IgD-negative memory B cell (primary cell): ENCODE measurements around the gene HAGHL. TPM values are rescaled to one million over a fixed set of nuclear protein-coding genes. Genes with fewer than 3 reads are reported as not detected.

Source experiments
- H3K27ac Mint-ChIP-seq, 3 donors: one replicate each; pipeline ENCODE4 v1.8.0; 2020 to 2022; ENCODE audit warnings: mild to moderate bottlenecking in 3 of 3, mixed read lengths in 3 of 3, moderate library complexity in 1 of 3
- H3K27me3 Mint-ChIP-seq: one replicate; pipeline ENCODE4 v1.8.0; 2021; ENCODE audit warnings: mixed read lengths
- H3K36me3 Mint-ChIP-seq: one replicate; pipeline ENCODE4 v1.8.0; 2020; ENCODE audit warnings: mild to moderate bottlenecking, mixed read lengths
- H3K4me1 Mint-ChIP-seq, 3 donors: one replicate each; pipeline ENCODE4 v1.8.0; 2020 to 2022; ENCODE audit warnings: mixed read lengths in 3 of 3, mild to moderate bottlenecking in 1 of 3
- H3K4me3 Mint-ChIP-seq, 4 donors: one replicate each; pipeline ENCODE4 v1.8.0; 2020 to 2022; ENCODE audit warnings: mild to moderate bottlenecking in 4 of 4, mixed read lengths in 4 of 4, moderate library complexity in 3 of 4
- H3K9me3 Mint-ChIP-seq, 3 donors: one replicate each; pipeline ENCODE4 v1.8.0; 2020 to 2021; ENCODE audit warnings: mixed read lengths in 3 of 3, mild to moderate bottlenecking in 1 of 3
- polyA plus RNA-seq: library from polyadenylated mRNA; unstranded; fragments of 300-500 nt; fragmentation: Illumina TruSeq; gene quantifications from one replicate; pipeline ENCODE4 v1.2.3, GENCODE V29; 2021

The HAGHL gene
- polyA plus RNA-seq, 1 donor from 2014 or later: 10.0 TPM

- peak overlapping the region in 3 of 4 donors; percentile 61 to 87 (median 72) for H3K4me3 Mint-ChIP-seq
- H3K9me3 Mint-ChIP-seq: no peaks in the 10 kb centered on the region
- peak overlapping the region in 2 of 3 donors; percentile 87 to 95 for H3K27ac Mint-ChIP-seq
- no peaks in the 10 kb centered on the region for H3K36me3 Mint-ChIP-seq
- peaks cover 6 to 8% (median 8%) of the 10 kb centered on the region in 3 donors for H3K4me1 Mint-ChIP-seq
- peaks cover 12% of the 10 kb centered on the region for H3K27me3 Mint-ChIP-seq
Measured at GRCh38 chr16:718922-719321, 8.0 kb upstream of the HAGHL start.

DNA sequence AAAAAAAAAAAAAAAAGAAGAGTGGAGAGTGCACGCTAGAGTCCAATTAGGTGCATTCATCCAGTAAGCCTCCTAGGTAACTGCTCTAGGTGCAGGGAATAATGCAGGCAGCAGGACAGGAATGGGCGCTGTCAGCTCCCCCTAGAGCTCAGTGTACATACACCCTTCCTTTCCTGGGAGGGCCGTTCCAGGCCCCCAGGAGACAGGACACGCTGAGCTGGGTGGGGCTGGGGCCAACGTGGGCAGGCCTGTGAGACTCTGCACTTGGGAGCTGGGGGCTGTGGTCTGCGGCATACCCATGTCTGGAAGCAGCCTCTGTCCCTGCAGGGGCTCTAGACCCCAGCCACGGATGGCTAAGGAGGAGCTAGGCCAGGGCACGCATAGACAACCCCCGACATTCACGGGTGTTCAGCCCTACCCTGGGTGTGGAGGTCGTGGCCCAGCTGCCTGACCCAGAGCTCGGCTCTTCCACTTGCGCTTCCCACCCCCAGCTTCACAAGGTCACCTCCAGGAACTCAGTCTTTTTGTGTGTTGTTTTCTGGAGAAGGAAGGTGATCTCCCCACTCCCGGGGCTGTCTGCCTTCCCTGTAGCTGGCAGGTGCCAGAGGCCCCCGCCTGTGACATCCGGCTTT is 7.0 kb upstream of the HAGHL start:
- Mint-ChIP-seq H3K4me1 (peaks cover 6 to 8% (median 8%) of the 10 kb centered on the region in 3 donors), H3K4me3 (peak overlapping the region; percentile 79 to 93 (median 89)), H3K27ac (peak overlapping the region; percentile 65 to 95 (median 89)), H3K9me3 (no peaks in the 10 kb centered on the region), H3K27me3 (peaks cover 8% of the 10 kb centered on the region), H3K36me3 (no peaks in the 10 kb centered on the region)

GRCh38 chr16:720447-720989 is 6.4 kb upstream of the HAGHL start:
- peak overlapping the region; percentile 65 to 95 (median 89) for H3K27ac Mint-ChIP-seq
- H3K4me3 Mint-ChIP-seq: peak overlapping the region; percentile 79 to 93 (median 89)
- H3K4me1 Mint-ChIP-seq: peaks cover 6 to 10% (median 8%) of the 10 kb centered on the region in 3 donors
- no peaks in the 10 kb centered on the region for H3K36me3 Mint-ChIP-seq
- H3K9me3 Mint-ChIP-seq: no peaks in the 10 kb centered on the region
- H3K27me3 Mint-ChIP-seq: peaks cover 8% of the 10 kb centered on the region

DNA sequence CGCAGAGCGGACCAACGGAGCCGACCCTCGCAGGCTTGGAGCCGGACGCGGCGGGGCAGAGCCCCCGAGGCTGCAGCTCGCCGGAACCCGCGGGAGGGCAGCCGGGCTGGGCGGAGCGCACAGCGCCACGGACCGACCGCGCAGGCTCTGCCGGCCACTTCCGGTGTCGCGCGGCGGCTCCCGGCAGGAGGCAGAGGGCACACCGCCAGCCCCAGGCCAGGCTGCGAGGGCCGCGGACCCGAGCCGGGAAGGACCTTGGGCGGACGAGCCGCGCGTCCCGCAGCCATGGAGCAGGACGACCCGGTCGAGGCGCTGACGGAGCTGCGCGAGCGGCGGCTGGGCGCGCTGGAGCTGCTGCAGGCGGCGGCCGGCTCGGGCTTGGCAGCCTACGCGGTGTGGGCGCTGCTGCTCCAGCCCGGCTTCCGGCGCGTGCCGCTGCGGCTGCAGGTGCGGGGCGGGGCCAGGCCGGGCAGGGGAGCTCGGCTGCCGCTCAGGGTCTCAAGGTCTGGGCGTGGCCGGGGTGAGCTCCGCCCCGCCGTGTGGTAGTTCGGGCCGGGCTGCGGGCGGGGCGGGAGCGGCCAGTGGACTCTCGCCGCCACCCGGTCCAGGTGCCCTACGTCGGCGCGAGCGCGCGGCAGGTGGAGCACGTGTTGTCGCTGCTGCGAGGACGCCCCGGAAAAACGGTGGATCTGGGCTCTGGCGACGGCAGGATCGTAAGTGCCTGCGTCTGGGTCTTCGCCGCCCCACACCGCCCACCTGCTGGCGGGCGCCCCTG is 5.7 kb upstream of the HAGHL start, which contains the start of gene ANTKMT:
Gene ANTKMT, plus strand, starts transcription at position 157 of the 775 bp plus-strand sequence. Its CDS starts 129 bp downstream, at position 286.
- Mint-ChIP-seq H3K4me3 (peak within 1 kb of the TSS; percentile 79 to 93 (median 89)), H3K36me3 (no peaks in the 10 kb centered on the region), H3K9me3 (no peaks in the 10 kb centered on the region), H3K27ac (peak within 1 kb of the TSS; percentile 65 to 98 (median 89)), H3K27me3 (peaks cover 5% of the 10 kb centered on the region), H3K4me1 (peaks cover 6 to 10% (median 8%) of the 10 kb centered on the region in 3 donors)

- Mint-ChIP-seq H3K4me1 (peaks cover 6 to 10% (median 6%) of the 10 kb centered on the region in 3 donors), H3K4me3 (peak overlapping the region; percentile 30 to 81 (median 55)), H3K36me3 (no peaks in the 10 kb centered on the region), H3K9me3 (no peaks in the 10 kb centered on the region), H3K27ac (peak overlapping the region in 2 of 3 donors; percentile 63 to 98), H3K27me3 (no peaks in the 10 kb centered on the region)
Measured at GRCh38 chr16:721765-722540, 5.0 kb upstream of the HAGHL start.

DNA sequence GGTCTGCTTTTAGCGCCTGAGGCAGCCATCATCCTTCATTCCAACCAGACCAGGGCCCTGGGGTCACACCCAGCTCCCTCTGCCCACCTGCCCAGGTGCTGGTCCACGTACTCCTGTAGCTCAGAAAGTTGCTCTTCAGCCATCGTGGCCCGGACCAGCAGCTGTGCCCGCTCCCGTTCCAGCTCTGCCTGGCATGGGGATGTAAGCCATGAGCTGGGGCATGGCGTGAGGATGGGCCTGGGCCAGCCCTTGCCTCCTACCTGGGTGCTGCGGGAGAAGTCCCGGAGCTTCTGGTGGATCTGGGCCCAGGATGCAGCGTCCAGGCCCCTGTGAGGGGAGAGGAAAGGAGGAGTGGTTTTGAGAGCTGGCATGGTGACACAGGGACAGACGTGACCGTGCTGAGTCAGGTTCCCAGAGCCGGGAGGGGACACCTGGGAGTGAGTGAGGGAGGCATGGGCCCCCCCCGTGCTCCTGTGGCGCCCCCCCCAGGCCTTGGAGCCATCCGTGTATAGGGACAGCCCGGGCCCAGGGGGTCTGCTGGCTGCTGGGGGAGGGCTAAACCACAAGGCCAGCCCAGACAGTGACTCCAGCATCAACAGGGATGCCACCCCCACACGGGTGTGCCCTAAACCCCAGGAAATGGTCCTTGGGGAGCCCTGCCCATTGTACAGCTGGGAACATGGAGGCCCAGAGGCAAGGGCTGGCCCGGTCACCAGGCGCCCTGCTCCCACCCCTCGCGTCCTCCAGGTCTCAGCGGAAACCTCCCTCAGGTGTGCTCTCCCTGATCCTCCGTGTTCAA is 3.9 kb upstream of the HAGHL start:
- Mint-ChIP-seq H3K4me3 (peak overlapping the region in 3 of 4 donors; percentile 45 to 81 (median 78)), H3K4me1 (peaks cover 6 to 10% (median 6%) of the 10 kb centered on the region in 3 donors), H3K27me3 (no peaks in the 10 kb centered on the region), H3K27ac (peak overlapping the region; percentile 25 to 98 (median 59)), H3K9me3 (no peaks in the 10 kb centered on the region), H3K36me3 (no peaks in the 10 kb centered on the region)

DNA sequence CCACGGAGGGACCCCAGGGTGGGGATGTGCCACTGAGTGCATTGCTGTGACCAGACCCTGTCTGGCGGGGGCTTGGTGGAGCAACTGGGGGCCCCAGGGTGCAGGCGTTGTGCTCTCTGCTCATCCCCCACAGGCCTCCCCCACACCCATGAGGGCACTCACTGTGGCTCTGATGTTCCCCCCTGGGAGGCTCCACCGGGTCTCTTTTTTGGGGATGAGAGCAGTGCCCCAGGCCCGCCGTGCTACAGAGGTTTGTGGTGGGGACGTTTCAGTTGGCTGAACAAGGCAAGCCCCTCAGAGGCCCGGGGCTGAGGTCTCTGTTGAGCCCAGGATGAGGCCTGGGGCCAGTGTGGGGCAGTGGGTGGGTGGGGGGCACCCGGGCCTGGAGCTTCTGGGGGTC is 3.2 kb upstream of the HAGHL start:
- peak overlapping the region in 2 of 4 donors; percentile 32 to 40 for H3K4me3 Mint-ChIP-seq
- no peaks in the 10 kb centered on the region for H3K36me3 Mint-ChIP-seq
- H3K27ac Mint-ChIP-seq: peak overlapping the region in 1 of 3 donors; percentile 98
- H3K27me3 Mint-ChIP-seq: no peaks in the 10 kb centered on the region
- peaks cover 6 to 10% (median 6%) of the 10 kb centered on the region in 3 donors for H3K4me1 Mint-ChIP-seq
- H3K9me3 Mint-ChIP-seq: no peaks in the 10 kb centered on the region

DNA sequence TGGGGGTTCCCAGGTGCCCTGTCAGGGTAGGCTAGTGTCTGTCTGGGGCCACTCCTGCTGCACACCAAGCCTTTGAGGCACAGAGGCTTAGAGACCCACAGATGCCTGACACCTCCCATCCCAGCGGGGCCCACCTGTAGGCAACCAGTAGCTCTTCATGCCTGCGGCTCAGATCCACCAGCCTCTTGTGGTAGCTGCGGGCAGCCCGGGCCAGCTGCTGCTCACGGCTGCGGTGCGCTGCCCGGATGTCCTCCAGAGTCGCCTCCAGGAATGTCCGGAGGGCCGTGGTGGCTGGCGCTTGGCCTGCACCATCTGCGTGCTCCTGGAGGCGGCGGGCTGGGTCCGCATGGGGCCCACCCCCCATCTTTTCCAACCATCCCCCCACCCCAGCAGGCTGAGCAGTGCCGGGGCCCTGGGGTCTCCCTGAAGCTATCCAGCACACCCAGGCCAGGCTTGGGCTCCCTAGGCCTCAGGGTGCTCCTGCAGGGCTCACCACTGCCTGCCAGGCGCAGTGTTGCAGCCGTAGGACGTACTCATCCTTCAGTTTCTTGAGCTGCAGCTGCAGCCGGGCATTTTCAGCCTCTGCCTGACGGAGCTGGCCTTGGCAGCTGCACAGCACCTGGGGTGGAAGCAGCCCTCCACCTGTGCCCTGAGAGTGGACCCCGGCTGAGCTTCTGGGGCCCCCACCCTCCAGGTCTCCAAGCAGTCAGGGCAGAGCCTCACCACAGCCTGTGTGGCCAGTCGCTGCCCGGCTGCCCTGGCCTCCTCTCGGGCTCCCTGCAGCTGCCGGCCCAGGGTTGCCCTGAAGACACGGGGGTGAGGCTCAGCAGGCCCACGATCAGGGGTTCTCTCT is 2.5 kb upstream of the HAGHL start:
- Mint-ChIP-seq H3K9me3 (no peaks in the 10 kb centered on the region), H3K36me3 (no peaks in the 10 kb centered on the region), H3K27me3 (no peaks in the 10 kb centered on the region), H3K4me1 (peaks cover 5 to 8% (median 6%) of the 10 kb centered on the region in 3 donors), H3K4me3 (peak overlapping the region in 1 of 4 donors; percentile 40), H3K27ac (peak overlapping the region in 2 of 3 donors; percentile 63 to 98)

- Mint-ChIP-seq H3K36me3 (no peaks in the 10 kb centered on the region), H3K27ac (peak overlapping the region in 1 of 3 donors; percentile 98), H3K4me3 (peak overlapping the region in 1 of 4 donors; percentile 97), H3K4me1 (peaks cover 3 to 6% (median 4%) of the 10 kb centered on the region in 3 donors), H3K27me3 (no peaks in the 10 kb centered on the region), H3K9me3 (no peaks in the 10 kb centered on the region)
Measured at GRCh38 chr16:725041-725376, 1.9 kb upstream of the HAGHL start.

DNA sequence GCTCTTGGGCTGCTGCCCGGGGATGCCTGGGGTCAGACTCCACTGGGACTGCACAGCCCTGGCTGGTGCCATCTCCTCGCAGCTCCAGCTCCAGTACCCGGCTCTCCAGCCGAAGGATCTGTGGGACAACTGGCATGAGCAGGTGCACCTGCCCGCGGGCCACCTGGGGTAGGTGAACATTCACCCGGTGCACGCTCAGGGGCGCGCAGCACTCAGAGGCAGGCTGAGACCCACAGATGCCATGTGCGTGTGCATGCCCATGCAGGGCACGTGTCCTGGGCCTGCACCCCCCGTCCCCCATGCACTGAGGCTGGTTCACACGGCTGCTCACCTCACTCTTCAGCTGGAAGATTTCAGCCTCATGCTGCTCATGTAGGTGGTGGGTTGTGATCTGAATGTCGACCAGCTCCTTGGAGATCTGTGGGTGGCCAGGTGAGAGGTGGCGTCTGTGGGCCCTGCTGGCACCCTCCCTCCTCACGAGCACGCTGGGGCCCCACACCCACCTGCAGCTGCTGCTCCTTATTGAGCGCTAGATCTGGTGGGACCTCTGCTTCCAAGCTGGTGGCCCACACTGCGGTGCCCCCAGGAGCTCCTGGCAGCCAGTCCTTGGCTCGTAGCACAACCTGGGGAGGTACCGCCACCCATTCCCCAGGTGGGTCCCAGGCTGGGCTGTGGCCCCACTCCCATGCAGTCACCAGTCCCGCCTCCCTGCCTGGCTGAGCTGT is 1.3 kb upstream of the HAGHL start:
- Mint-ChIP-seq H3K9me3 (no peaks in the 10 kb centered on the region), H3K27me3 (no peaks in the 10 kb centered on the region), H3K4me3 (peak overlapping the region in 3 of 4 donors; percentile 41 to 97 (median 60)), H3K27ac (peak overlapping the region in 2 of 3 donors; percentile 73 to 98), H3K4me1 (peaks cover 0 to 2% (median 0%) of the 10 kb centered on the region in 3 donors), H3K36me3 (no peaks in the 10 kb centered on the region)

DNA sequence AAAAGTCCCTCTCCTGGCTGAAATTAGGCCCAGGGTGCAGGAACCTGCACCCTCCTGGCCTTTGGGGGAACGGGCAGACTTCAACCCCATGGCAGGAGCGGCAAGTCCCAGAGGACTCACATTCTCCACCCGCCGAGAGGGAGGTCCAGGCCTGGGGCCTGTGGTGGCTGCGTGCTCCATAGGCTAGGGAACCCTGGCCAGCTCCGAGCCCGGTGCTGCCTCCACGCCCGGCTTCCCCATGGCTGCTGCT is 793 bp upstream of the HAGHL start:
- no peaks in the 10 kb centered on the region for H3K9me3 Mint-ChIP-seq
- H3K4me3 Mint-ChIP-seq: peak overlapping the region in 3 of 4 donors; percentile 79 to 97 (median 85)
- no peaks in the 10 kb centered on the region for H3K36me3 Mint-ChIP-seq
- H3K27me3 Mint-ChIP-seq: no peaks in the 10 kb centered on the region
- peaks cover 0 to 2% (median 0%) of the 10 kb centered on the region in 3 donors for H3K4me1 Mint-ChIP-seq
- peak overlapping the region in 2 of 3 donors; percentile 91 to 98 for H3K27ac Mint-ChIP-seq

- Mint-ChIP-seq H3K4me1 (peaks cover 0 to 2% (median 0%) of the 10 kb centered on the region in 3 donors), H3K4me3 (peak overlapping the region; percentile 63 to 76 (median 68)), H3K36me3 (no peaks in the 10 kb centered on the region), H3K27me3 (no peaks in the 10 kb centered on the region), H3K9me3 (no peaks in the 10 kb centered on the region), H3K27ac (peak overlapping the region in 2 of 3 donors; percentile 39 to 71)
Measured at GRCh38 chr16:727291-727977, 528 bp downstream of the HAGHL start.
